Activated CD8-positive, alpha-beta memory T cell treated with anti-CD3 and anti-CD28 coated beads, Interleukin-2, amount 50 U/mL, for 1 hour (primary cell): ENCODE measurements around the gene MARVELD1.
"Not testable (repeated sequence)": the region's sequence is repeated elsewhere in the genome, so short reads cannot be mapped to it uniquely, and the experiment has no call there.

Experiments used
- DNase-seq: peaks from one replicate; pipeline ENCODE4 v3.0.0-alpha.2; 2020; ENCODE audit errors: extremely low read depth

The MARVELD1 gene

GRCh38 chr10:97690133-97690532 lies 23.4 kb upstream of the MARVELD1 start:
- DNase-seq, result no peak

DNA sequence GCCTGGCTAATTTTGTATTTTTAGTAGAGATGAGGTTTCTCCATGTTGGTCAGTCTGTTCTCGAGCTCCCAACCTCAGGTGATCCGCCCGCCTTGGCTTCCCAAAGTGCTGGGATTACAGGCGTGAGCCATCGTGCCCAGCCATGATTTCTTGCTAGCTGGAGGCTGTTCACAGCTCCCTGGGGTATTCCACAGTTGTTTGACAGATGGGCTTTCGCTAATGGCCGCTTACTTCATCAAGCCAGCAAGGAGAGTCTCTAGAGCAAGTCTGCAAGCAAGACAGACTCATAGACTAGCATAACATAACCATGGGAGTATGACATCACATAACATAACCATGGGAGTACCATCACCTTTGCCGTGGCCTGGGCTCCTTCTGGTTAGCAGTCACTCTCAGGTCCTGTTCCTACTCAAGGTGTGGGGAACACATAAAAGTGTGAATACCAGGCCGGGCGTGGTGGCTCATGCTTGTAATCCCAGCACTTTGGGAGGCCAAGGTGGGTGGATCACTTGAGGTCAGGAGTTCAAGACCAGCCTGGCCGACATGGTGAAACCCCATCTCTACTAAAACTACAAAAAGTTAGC lies 15.4 kb upstream of the MARVELD1 start:
- DNase-seq, result not testable (repeated sequence)

DNA sequence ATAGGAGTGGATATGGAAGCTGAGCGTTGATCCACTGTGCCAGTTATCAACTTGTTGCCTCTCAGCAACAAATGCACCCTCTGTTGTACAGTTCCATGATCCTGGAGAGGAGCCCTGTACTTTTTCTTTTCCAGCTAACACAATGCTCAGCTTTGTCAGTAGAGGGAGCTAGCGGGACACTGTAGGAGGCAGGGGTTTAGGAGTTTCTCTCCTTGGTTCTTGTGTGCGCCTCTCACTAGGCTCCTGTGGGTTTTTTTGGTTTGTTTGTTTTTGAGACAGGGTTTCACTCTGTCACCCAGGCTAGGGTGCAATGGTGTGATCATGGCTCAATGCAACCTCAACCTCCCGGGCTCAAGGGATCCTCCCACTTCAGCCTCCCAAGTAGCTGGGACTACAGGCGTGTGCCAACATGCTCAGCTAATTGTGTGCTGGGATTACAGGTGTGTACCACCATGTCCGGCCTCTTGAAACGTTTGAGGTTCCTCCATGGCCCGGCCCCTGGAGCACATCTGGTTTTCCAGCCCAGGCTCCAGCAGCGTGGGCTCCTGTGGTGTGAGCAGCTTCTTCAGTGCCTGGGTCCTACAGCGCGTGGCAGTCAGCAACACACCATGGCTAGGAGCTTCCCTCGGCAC lies 12.0 kb upstream of the MARVELD1 start:
- no peak for DNase-seq

- DNase-seq, result no peak
Measured at GRCh38 chr10:97703398-97704067, 10.0 kb upstream of the MARVELD1 start.

- no peak for DNase-seq
Measured at GRCh38 chr10:97704341-97704740, 9.2 kb upstream of the MARVELD1 start.

DNA sequence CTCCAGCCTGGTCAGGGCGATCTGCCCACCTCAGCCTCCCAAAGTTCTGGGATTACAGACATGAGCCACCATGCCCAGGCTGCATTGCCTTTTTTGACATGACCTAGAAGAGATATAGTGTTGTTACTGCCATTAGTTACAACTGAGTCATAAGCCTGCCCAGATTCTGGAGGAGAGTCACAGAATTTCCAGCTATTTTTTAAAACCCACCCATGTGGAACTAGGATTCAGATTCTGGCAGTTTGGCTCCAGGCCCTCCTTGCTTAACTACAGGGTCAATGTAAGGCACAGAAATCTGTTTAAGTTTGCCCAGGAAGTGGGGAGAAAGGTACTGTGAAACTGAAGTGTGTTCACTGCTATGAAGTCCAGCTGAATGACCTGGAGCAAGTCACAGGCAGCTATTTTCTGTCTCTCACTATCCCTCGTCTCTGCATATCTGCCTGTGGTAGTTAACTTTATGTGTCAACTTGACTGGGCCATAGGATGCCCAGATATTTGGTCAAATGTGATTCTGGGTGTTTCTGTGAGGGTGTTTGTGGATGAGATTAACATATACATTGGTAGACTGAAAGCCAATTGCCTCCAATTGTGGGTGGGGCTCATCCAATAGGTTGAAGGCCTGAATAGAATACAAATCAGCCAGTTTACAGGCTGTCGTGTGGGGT lies 8.4 kb upstream of the MARVELD1 start:
- no peak for DNase-seq

GRCh38 chr10:97707134-97707861 lies 6.2 kb upstream of the MARVELD1 start:
- no peak for DNase-seq

DNA sequence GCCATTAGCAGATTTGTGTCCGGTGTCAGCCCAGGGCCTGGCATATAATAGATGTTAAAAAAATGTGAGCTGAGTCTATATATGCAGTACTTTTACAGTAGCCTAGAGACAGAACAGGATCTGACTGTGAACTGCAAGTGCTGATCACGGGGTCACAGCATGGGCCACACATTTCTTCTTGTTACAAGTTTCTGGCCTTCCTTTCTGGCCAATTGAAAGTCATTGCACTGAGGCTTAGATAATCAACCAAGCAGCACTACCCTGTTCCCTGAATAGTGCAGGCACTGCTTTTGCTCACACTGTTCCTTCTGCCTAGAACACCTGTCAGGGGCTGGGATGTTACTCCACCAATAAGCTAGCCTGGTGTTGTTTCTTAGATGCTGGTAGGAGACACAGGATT lies 5.4 kb upstream of the MARVELD1 start:
- DNase-seq, result no peak

GRCh38 chr10:97708976-97709946 lies 4.3 kb upstream of the MARVELD1 start:
- no peak for DNase-seq

GRCh38 chr10:97711640-97712572 lies 1.6 kb upstream of the MARVELD1 start:
- DNase-seq, result no peak

DNA sequence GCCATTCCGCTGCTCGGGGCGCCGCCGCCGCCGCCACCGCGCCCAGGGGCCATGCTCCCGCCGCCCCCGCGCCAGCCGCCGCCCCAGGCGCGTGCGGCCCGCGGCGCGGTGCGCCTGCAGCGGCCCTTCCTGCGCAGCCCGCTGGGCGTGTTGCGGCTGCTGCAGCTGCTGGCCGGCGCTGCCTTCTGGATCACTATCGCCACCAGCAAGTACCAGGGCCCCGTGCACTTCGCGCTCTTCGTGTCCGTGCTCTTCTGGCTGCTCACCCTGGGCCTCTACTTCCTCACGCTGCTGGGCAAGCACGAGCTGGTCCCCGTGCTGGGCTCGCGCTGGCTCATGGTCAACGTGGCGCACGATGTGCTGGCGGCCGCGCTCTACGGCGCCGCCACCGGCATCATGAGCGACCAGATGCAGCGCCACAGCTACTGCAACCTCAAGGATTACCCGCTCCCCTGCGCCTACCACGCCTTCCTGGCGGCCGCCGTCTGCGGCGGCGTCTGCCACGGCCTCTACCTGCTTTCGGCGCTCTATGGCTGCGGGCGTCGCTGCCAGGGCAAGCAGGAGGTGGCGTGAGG lies 383 bp downstream of the MARVELD1 start:
- DNase-seq, result no peak

GRCh38 chr10:97714401-97715258 lies 1.1 kb downstream of the MARVELD1 start:
- no peak for DNase-seq

- no peak for DNase-seq
Measured at GRCh38 chr10:97715259-97715874, 1.8 kb downstream of the MARVELD1 start.

DNA sequence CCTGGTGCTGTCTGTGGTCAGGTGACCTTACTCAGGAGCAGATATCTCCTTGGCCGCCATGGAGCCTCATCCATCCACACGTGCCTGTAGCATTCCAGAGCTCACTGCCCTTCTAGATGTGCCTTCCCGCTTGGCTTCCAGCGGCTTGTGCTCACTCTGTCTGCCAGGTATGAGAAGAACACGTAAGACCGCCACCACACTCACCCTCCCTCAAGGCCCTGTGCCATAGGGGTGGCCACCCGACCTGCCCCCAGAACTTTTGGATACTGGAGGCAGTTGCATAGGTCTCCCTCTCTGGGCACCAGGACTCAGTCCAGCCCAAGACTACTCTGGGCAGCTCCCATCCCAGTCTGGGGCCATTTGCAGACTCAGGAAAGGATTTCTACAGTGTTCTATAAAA lies 4.1 kb downstream of the MARVELD1 start:
- DNase-seq, result no peak

- DNase-seq, result no peak
Measured at GRCh38 chr10:97718178-97718577, 4.6 kb downstream of the MARVELD1 start.

GRCh38 chr10:97718659-97719142 lies 5.2 kb downstream of the MARVELD1 start:
- no peak for DNase-seq

- no peak for DNase-seq
Measured at GRCh38 chr10:97719602-97720001, 6.1 kb downstream of the MARVELD1 start.
